ENCODE data around the gene ALPG. TPM values are rescaled to one million over a fixed set of nuclear protein-coding genes. Genes with fewer than 3 reads are reported as not detected.

ALPG gene
- total RNA-seq, 1 donor from 2014 or later: not detected

DNA sequence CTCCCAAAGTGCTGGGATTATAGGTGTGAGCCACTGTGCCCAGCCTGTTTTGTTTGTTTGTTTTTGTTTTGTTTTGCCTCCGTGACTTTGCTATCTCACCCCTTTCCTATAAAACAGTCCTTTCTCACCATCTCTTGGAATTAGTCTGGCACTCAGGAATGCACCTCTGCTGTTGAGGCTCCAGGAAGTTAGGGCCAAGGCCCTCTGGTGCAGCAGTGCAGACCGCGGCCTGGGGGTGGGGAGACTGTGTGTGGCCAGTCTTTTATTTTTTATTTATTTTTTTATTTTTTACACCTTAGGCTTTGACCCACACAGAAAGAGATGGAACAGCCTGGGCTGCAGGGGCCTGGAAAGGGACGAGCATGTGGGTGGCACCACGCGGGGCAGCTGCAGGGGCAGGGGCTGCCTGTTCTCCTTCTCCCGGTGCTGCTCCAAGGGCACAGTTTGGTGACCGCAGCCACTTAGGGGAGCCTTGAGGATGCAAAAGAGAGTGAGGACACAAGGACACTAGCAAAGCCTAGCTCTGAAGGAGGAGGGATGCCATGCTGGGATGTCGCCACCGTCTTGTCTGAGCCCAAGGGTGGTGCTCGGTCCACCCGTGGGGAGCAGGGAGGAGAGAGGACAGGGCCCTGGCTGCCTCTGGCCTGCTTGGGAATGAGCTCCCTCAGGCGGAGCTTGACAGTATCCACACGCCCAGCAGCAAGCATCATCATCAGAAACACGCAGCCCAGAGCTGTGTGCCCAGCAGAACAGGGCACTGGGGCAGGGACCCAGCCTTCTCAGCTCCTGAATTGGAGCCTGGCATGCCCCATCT, 29.9 kb downstream of the ALPG start:
- no peak for DNase-seq (ENCODE audit: extremely low spot score, unreplicated experiment)
- Mint-ChIP-seq H3K4me1 (ENCODE audit: unreplicated experiment) (peaks cover 6% of the 10 kb centered on the region), H3K9me3 (ENCODE audit: unreplicated experiment) (no peaks in the 10 kb centered on the region)

DNA sequence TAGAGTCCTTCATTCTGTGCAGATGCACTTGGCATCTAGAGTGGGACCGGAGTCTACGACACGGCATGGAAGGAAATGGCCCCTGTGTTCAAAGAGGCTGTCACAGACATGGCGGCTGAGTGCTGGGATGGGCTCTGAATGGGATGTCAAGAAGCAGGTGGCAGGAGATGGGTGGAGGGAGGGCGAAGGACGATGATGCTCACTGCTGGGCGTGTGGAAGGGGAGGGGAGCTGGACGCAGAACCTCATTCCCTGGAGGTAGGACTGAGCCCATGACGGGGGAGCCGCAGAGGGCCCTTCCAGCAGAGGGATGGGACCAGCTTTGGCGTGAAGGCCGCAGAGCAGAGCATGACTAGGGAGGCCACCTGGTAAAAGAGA, 30.5 kb downstream of the ALPG start:
- no peak for DNase-seq (ENCODE audit: extremely low spot score, unreplicated experiment)
- no peak for TF ChIP-seq CTCF (IDR thresholded peaks at IDR 0.05)
- no peaks in the 10 kb centered on the region for H3K36me3 Mint-ChIP-seq (ENCODE audit: unreplicated experiment)
- H3K27me3 Mint-ChIP-seq (ENCODE audit: unreplicated experiment): peaks cover 4% of the 10 kb centered on the region
- no peaks in the 10 kb centered on the region for H3K9me3 Mint-ChIP-seq (ENCODE audit: unreplicated experiment)
- H3K4me1 Mint-ChIP-seq (ENCODE audit: unreplicated experiment): peaks cover 6% of the 10 kb centered on the region
- no peak overlapping the region for H3K4me3 Mint-ChIP-seq (ENCODE audit: unreplicated experiment)
- H3K27ac Mint-ChIP-seq (ENCODE audit: unreplicated experiment): no peak overlapping the region

More for the DNA sequence above, 29.9 kb downstream of the ALPG start:
- Mint-ChIP-seq H3K36me3 (ENCODE audit: unreplicated experiment) (no peaks in the 10 kb centered on the region), H3K27me3 (ENCODE audit: unreplicated experiment) (peaks cover 4% of the 10 kb centered on the region), H3K27ac (ENCODE audit: unreplicated experiment) (no peak overlapping the region), H3K4me3 (ENCODE audit: unreplicated experiment) (no peak overlapping the region)
- no peak for TF ChIP-seq CTCF (IDR thresholded peaks at IDR 0.05)

DNA sequence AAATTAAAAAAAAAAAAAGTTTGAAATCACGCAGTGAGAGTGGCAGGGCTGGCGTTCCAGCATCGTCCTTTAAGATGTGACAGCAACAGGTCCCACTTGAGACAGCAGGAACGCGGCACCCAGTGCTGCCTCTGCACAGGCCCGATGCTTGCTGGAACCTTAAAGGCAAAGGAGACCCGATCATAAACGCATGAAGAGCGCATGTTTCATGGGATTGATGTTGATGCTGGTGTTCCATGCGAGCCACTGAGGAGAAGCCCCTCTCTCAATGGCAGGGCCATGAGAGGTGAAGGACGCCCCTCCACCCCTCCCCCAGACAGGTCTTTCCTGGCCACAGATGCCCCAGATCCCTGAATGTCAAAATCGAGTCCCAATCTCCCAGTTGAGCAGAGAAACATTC, 31.4 kb downstream of the ALPG start:
- Mint-ChIP-seq H3K9me3 (ENCODE audit: unreplicated experiment) (no peaks in the 10 kb centered on the region), H3K27ac (ENCODE audit: unreplicated experiment) (no peak overlapping the region), H3K4me1 (ENCODE audit: unreplicated experiment) (peaks cover 6% of the 10 kb centered on the region), H3K36me3 (ENCODE audit: unreplicated experiment) (no peaks in the 10 kb centered on the region), H3K4me3 (ENCODE audit: unreplicated experiment) (no peak overlapping the region), H3K27me3 (ENCODE audit: unreplicated experiment) (peaks cover 4% of the 10 kb centered on the region)
- DNase-seq (ENCODE audit: extremely low spot score, unreplicated experiment): no peak
- TF ChIP-seq CTCF (IDR thresholded peaks at IDR 0.05): no peak

DNA sequence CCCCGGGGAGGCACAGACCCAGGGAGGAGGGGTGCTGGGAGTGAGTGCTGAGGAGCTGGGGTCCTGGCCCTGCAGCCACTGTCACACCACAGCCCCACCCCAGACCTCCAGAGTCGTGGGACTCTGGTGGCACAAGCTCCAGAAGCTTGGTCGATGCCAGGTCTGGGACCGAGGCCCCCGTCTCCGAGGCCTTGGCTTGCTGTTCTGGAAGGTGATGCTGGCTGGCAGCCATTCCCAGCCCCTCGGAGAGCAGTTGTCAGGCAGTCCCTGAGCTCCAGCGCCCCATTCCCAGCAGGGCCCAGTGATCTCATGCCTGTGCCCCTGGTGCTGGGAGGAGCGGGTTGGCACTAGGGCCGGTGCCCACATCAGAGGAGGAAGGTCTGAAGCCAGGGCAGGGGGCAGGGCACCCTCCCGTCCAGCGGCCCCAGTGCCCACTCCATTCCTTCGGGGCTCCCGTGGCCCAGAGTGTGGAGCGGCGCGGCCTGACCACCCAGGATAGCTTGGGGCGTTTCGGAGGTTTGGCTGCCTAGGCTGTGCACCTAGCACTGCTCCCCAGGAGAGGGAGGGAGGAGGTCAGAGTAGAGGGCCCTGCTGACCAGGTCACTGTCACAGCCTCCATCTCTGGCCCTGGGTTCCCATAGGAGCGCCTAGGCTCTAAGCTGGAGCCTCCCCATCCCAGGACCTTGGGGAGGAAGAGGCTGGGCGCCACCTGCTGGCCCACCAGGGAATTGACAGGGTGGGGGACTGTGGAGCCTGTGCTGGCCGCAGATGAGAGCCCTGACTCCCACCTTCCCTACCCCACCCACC, 32.5 kb downstream of the ALPG start:
- peaks cover 6% of the 10 kb centered on the region for H3K4me1 Mint-ChIP-seq (ENCODE audit: unreplicated experiment)
- H3K9me3 Mint-ChIP-seq (ENCODE audit: unreplicated experiment): no peaks in the 10 kb centered on the region
- no peak overlapping the region for H3K27ac Mint-ChIP-seq (ENCODE audit: unreplicated experiment)
- peaks cover 4% of the 10 kb centered on the region for H3K27me3 Mint-ChIP-seq (ENCODE audit: unreplicated experiment)
- TF ChIP-seq CTCF (IDR thresholded peaks at IDR 0.05): peak; percentile 67
- H3K4me3 Mint-ChIP-seq (ENCODE audit: unreplicated experiment): no peak overlapping the region
- H3K36me3 Mint-ChIP-seq (ENCODE audit: unreplicated experiment): no peaks in the 10 kb centered on the region
- DNase-seq (ENCODE audit: extremely low spot score, unreplicated experiment): no peak

DNA sequence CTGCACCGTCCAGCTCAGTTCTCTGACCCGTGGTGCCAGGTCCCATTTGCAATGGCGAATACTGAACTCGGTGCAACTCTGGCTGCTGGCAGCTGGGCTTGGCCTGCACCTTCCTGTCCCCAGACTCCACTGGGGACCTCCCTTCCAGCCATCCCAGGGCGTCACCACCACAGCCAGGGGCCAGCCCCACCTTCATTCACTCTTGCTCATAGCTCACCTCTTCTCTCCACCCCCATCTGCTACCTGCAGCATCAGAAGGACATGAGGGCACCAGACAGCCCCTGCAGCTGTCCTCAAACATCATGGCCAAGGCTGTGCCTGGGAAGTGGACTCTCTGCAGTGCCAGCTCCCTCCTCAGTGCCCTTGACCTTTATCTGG, 33.1 kb downstream of the ALPG start:
- H3K27me3 Mint-ChIP-seq (ENCODE audit: unreplicated experiment): peaks cover 4% of the 10 kb centered on the region

More for the DNA sequence above, 33.1 kb downstream of the ALPG start:
- H3K27ac Mint-ChIP-seq (ENCODE audit: unreplicated experiment): no peak overlapping the region
- peaks cover 6% of the 10 kb centered on the region for H3K4me1 Mint-ChIP-seq (ENCODE audit: unreplicated experiment)
- H3K36me3 Mint-ChIP-seq (ENCODE audit: unreplicated experiment): no peaks in the 10 kb centered on the region
- H3K4me3 Mint-ChIP-seq (ENCODE audit: unreplicated experiment): no peak overlapping the region
- no peaks in the 10 kb centered on the region for H3K9me3 Mint-ChIP-seq (ENCODE audit: unreplicated experiment)
- TF ChIP-seq CTCF (IDR thresholded peaks at IDR 0.05): peak; percentile 51
- no peak for DNase-seq (ENCODE audit: extremely low spot score, unreplicated experiment)

Measured in osteocyte (in vitro differentiated cells).